Astrocyte (in vitro differentiated cells and primary cell): Measurements from ENCODE around the gene STK40. TPM values are rescaled to one million over a fixed set of nuclear protein-coding genes. Genes with fewer than 3 reads are reported as not detected.
A peak's percentile ranks its signal among the peaks of the same experiment; 100 is the strongest.

Source experiments
- DNase-seq: peaks from one replicate; pipeline ENCODE4 v3.0.0-alpha.2; 2010; ENCODE audit warnings: low read depth
- FAIRE-seq: peaks from 2 replicates; lab custom pipeline; 2011; peaks lifted over from hg19 to GRCh38; lab: Jason Lieb, UNC
- H2AFZ ChIP-seq: 2 replicates; pipeline ENCODE4 v1.6.0; 2012; ENCODE audit warnings: low read depth, low read length, inconsistent platforms
- H3K27ac ChIP-seq: 2 replicates; pipeline ENCODE4 v1.5.1; 2011; ENCODE audit warnings: low read depth, low read length, inconsistent platforms
- H3K27me3 ChIP-seq: 2 replicates; pipeline ENCODE4 v1.6.0; 2011; ENCODE audit warnings: low read length, inconsistent platforms; ENCODE audit not compliant: insufficient read depth
- H3K36me3 ChIP-seq: 2 replicates; pipeline ENCODE4 v1.5.1; 2011; ENCODE audit warnings: low read length, inconsistent platforms; ENCODE audit not compliant: insufficient read depth
- H3K4me1 ChIP-seq: 2 replicates; pipeline ENCODE4 v1.5.1; 2011; ENCODE audit warnings: low read length, inconsistent platforms; ENCODE audit not compliant: insufficient read depth
- H3K4me2 ChIP-seq: 2 replicates; pipeline ENCODE4 v1.6.0; 2012; ENCODE audit warnings: low read length, inconsistent platforms
- H3K4me3 ChIP-seq: 2 replicates; pipeline ENCODE4 v1.5.1; 2011; ENCODE audit warnings: low read depth, mild to moderate bottlenecking, low read length, inconsistent platforms; ENCODE audit not compliant: insufficient read depth
- H3K79me2 ChIP-seq: 2 replicates; pipeline ENCODE4 v1.6.0; 2012; ENCODE audit warnings: mild to moderate bottlenecking, low read length, inconsistent platforms; ENCODE audit not compliant: insufficient read depth
- H3K9ac ChIP-seq: 2 replicates; pipeline ENCODE4 v1.6.0; 2012; ENCODE audit warnings: mild to moderate bottlenecking, low read length, inconsistent platforms
- H3K9me3 ChIP-seq: 2 replicates; pipeline ENCODE4 v1.5.1; 2012; ENCODE audit warnings: low read depth, mild to moderate bottlenecking, low read length, inconsistent platforms; ENCODE audit not compliant: insufficient read depth
- H4K20me1 ChIP-seq: 2 replicates; pipeline ENCODE4 v1.6.0; 2012; ENCODE audit warnings: low read length, inconsistent platforms; ENCODE audit not compliant: insufficient read depth
- H3K27ac Mint-ChIP-seq: one replicate; pipeline ENCODE4 v1.8.0; 2021; ENCODE audit warnings: mild to moderate bottlenecking, mixed read lengths; ENCODE audit not compliant: unreplicated experiment
- H3K27me3 Mint-ChIP-seq: one replicate; pipeline ENCODE4 v1.8.0; 2021; ENCODE audit warnings: low read depth, mixed read lengths; ENCODE audit not compliant: unreplicated experiment
- H3K36me3 Mint-ChIP-seq: one replicate; pipeline ENCODE4 v1.8.0; 2021; ENCODE audit warnings: low read depth, mixed read lengths; ENCODE audit not compliant: unreplicated experiment
- H3K4me1 Mint-ChIP-seq: one replicate; pipeline ENCODE4 v1.8.0; 2021; ENCODE audit warnings: low read depth, mixed read lengths; ENCODE audit not compliant: unreplicated experiment
- H3K4me3 Mint-ChIP-seq: one replicate; pipeline ENCODE4 v1.8.0; 2021; ENCODE audit warnings: mild to moderate bottlenecking, moderate library complexity, mixed read lengths; ENCODE audit not compliant: unreplicated experiment
- H3K9me3 Mint-ChIP-seq: one replicate; pipeline ENCODE4 v1.8.0; 2021; ENCODE audit warnings: mild to moderate bottlenecking, mixed read lengths; ENCODE audit not compliant: unreplicated experiment
- CTCF ChIP-seq: IDR thresholded peaks from 2 replicates; pipeline ENCODE4 v1.5.1; 2011; ENCODE audit warnings: low read depth, mild to moderate bottlenecking, inconsistent platforms, low read length, moderate library complexity; ENCODE audit not compliant: insufficient read depth
- EZH2 ChIP-seq: IDR thresholded peaks from 2 replicates; pipeline ENCODE4 v1.6.1; 2012; ENCODE audit warnings: mild to moderate bottlenecking, low read length, inconsistent platforms; ENCODE audit not compliant: insufficient read depth
- total RNA-seq: library from RNA; stranded (reverse); gene quantifications from 2 replicates; pipeline ENCODE4 v1.2.1, GENCODE V29; 2021

The STK40 gene
- total RNA-seq, 1 donor from 2014 or later, result 71.1 TPM

GRCh38 chr1:36303650-36304360 is 81.9 kb downstream of the STK40 start:
- Mint-ChIP-seq H3K4me3 (no peak overlapping the region), H3K27ac (peak overlapping the region; percentile 34), H3K36me3 (peaks cover 35% of the 10 kb centered on the region), H3K27me3 (no peaks in the 10 kb centered on the region), H3K4me1 (peaks cover 31% of the 10 kb centered on the region), H3K9me3 (no peaks in the 10 kb centered on the region)
- no peak overlapping the region for H2AFZ ChIP-seq
- H3K4me2 ChIP-seq, result no peak overlapping the region
- H3K79me2 ChIP-seq, result peaks cover 6% of the 10 kb centered on the region
- no peaks in the 10 kb centered on the region for H3K27me3 ChIP-seq
- no peak overlapping the region for H3K4me3 ChIP-seq
- DNase-seq (no peak), FAIRE-seq (no peak)
- no peak overlapping the region for H3K27ac ChIP-seq
- H4K20me1 ChIP-seq, result peaks cover 62% of the 10 kb centered on the region
- H3K9me3 ChIP-seq, result no peaks in the 10 kb centered on the region
- peaks cover 30% of the 10 kb centered on the region for H3K36me3 ChIP-seq
- TF ChIP-seq EZH2, result no peak
- TF ChIP-seq CTCF, result no peak
- no peak overlapping the region for H3K9ac ChIP-seq
- H3K4me1 ChIP-seq, result peaks cover 32% of the 10 kb centered on the region

GRCh38 chr1:36303244-36303643 is 82.5 kb downstream of the STK40 start:
- Mint-ChIP-seq H3K27me3 (no peaks in the 10 kb centered on the region), H3K36me3 (peaks cover 32% of the 10 kb centered on the region), H3K4me3 (no peak overlapping the region), H3K4me1 (peaks cover 31% of the 10 kb centered on the region), H3K9me3 (no peaks in the 10 kb centered on the region), H3K27ac (no peak overlapping the region)
- DNase-seq (no peak), FAIRE-seq (no peak)
- Histone ChIP-seq H3K27me3 (no peaks in the 10 kb centered on the region), H4K20me1 (peaks cover 67% of the 10 kb centered on the region), H3K4me3 (no peak overlapping the region), H3K4me1 (peaks cover 32% of the 10 kb centered on the region), H3K9me3 (no peaks in the 10 kb centered on the region), H3K9ac (no peak overlapping the region), H3K4me2 (no peak overlapping the region), H3K79me2 (peaks cover 11% of the 10 kb centered on the region), H3K27ac (no peak overlapping the region), H3K36me3 (peaks cover 35% of the 10 kb centered on the region), H2AFZ (no peak overlapping the region)
- TF ChIP-seq EZH2, result no peak
- TF ChIP-seq CTCF, result no peak

- Mint-ChIP-seq H3K4me3 (peak overlapping the region; percentile 18), H3K9me3 (no peaks in the 10 kb centered on the region), H3K36me3 (peaks cover 26% of the 10 kb centered on the region), H3K4me1 (peaks cover 28% of the 10 kb centered on the region), H3K27me3 (no peaks in the 10 kb centered on the region), H3K27ac (peak overlapping the region; percentile 47)
- Histone ChIP-seq H3K4me3 (no peak overlapping the region), H3K27ac (peak overlapping the region; percentile 34), H3K9me3 (no peaks in the 10 kb centered on the region), H3K27me3 (no peaks in the 10 kb centered on the region), H3K9ac (no peak overlapping the region), H3K4me1 (peaks cover 20% of the 10 kb centered on the region), H3K36me3 (peaks cover 46% of the 10 kb centered on the region), H3K79me2 (peaks cover 11% of the 10 kb centered on the region), H4K20me1 (peaks cover 73% of the 10 kb centered on the region), H3K4me2 (no peak overlapping the region), H2AFZ (no peak overlapping the region)
- FAIRE-seq (no peak), DNase-seq (no peak)
- TF ChIP-seq EZH2 (no peak), CTCF (no peak)
Measured at GRCh38 chr1:36301220-36301619, 84.5 kb downstream of the STK40 start.
